ENCODE measurements around the gene CPVL. TPM values are rescaled to one million over a fixed set of nuclear protein-coding genes. Genes with fewer than 3 reads are reported as not detected.

The CPVL gene
- total RNA-seq, 1 donor from 2014 or later = 86.3 TPM

DNA sequence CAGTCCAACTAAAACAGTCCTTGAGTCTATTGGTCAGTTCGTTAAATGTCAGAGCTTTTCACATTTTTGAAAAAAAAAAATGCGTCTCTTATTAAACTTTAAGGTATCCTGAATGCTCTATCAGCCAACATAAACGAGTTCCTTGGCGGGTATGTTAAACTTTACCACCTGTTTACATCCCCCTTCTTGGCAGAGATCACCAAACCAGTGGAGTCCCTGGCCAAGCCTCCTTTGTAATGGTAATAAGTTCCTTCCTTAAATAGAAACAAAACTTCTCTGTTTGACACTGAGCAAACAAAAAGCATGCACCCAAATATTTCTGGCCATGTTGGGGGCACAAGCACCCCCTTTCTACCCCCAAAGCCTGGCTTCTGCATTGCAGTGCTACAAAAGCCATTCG, 191.4 kb downstream of the CPVL start:
- TF ChIP-seq CTCF (IDR thresholded peaks at IDR 0.05; ENCODE audit: borderline replicate concordance) = no peak
- Histone ChIP-seq H3K27ac (replicated peaks) (peak overlapping the region; percentile 78), H3K4me3 (peak overlapping the region; percentile 72), H3K4me1 (peaks cover 61% of the 10 kb centered on the region), H3K9me3 (replicated peaks) (no peaks in the 10 kb centered on the region), H3K27me3 (ENCODE audit: low read depth) (no peaks in the 10 kb centered on the region), H3K36me3 (no peaks in the 10 kb centered on the region)
- no peak for DNase-seq
- intact Hi-C loops (cut with micrococcal nuclease) = loop anchor here (10.0 kb wide), 1 partner anchor 150 kb away; no protein-coding TSS in a partner anchor

DNA sequence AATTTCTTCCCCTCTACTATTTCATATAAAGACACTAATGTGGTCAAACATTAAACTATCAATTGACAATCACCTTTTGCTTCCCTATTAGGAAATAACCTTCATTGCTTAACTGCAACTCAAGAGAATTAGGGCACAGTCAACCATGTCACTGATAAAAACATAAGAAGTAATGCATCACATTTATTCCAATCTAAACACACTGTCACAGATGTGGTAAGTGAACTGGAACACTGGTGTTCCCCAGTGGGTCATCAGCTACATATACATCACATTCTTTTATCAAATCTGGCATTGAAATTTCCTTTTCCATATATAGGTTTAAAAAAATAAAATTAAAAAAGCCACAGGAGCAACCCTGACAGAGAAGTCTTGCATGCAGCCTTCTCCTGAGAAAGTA, 191.9 kb downstream of the CPVL start:
- TF ChIP-seq CTCF (IDR thresholded peaks at IDR 0.05; ENCODE audit: borderline replicate concordance) = no peak
- intact Hi-C loops (cut with micrococcal nuclease) = loop anchor here (10.0 kb wide), 1 partner anchor 150 kb away; no protein-coding TSS in a partner anchor
- no peak for DNase-seq
- Histone ChIP-seq H3K27me3 (ENCODE audit: low read depth) (no peaks in the 10 kb centered on the region), H3K27ac (replicated peaks) (peak overlapping the region; percentile 78), H3K4me1 (peaks cover 61% of the 10 kb centered on the region), H3K9me3 (replicated peaks) (no peaks in the 10 kb centered on the region), H3K4me3 (no peak overlapping the region), H3K36me3 (no peaks in the 10 kb centered on the region)

GRCh38 chr7:28953633-28954032, 192.7 kb downstream of the CPVL start:
- H3K36me3 ChIP-seq = no peaks in the 10 kb centered on the region
- TF ChIP-seq CTCF (IDR thresholded peaks at IDR 0.05; ENCODE audit: borderline replicate concordance) = no peak
- peak overlapping the region; percentile 78 for H3K27ac ChIP-seq (replicated peaks)
- intact Hi-C loops (cut with micrococcal nuclease) = loop anchor here (10.0 kb wide), 1 partner anchor 151 kb away; no protein-coding TSS in a partner anchor
- H3K27me3 ChIP-seq (ENCODE audit: low read depth) = no peaks in the 10 kb centered on the region
- no peak for DNase-seq
- H3K9me3 ChIP-seq (replicated peaks) = no peaks in the 10 kb centered on the region
- no peak overlapping the region for H3K4me3 ChIP-seq
- peaks cover 56% of the 10 kb centered on the region for H3K4me1 ChIP-seq

Other genes with a start within 250 kb of the CPVL start
- gene TRIL, start 188.2 kb downstream of the CPVL start, total RNA-seq = 1.9 TPM
- 36.1 TPM for gene CHN2, start 48.2 kb upstream of the CPVL start, total RNA-seq